ENCODE data around the gene KRT72.

Gene KRT72

GRCh38 chr12:52558781-52559445 lies 42.4 kb downstream of the KRT72 start:
- TF ChIP-seq SPI1 (IDR thresholded peaks at IDR 0.05; ENCODE audit: low read depth, low read length) (no peak), POLR2AphosphoS5 (IDR thresholded peaks at IDR 0.05; ENCODE audit: low read depth, low read length) (no peak), TAF1 (IDR thresholded peaks at IDR 0.05; ENCODE audit: low read depth, low read length) (no peak), PAX5 (IDR thresholded peaks at IDR 0.05; ENCODE audit: insufficient read depth, low read length, severe bottlenecking) (no peak), POLR2A (IDR thresholded peaks at IDR 0.05; ENCODE audit: low read depth, low read length) (no peak), POU2F2 (IDR thresholded peaks at IDR 0.05; ENCODE audit: low read depth, low read length) (no peak)
- FAIRE-seq (no peak), DNase-seq (ENCODE audit: insufficient read length, low spot score) (no peak)

DNA sequence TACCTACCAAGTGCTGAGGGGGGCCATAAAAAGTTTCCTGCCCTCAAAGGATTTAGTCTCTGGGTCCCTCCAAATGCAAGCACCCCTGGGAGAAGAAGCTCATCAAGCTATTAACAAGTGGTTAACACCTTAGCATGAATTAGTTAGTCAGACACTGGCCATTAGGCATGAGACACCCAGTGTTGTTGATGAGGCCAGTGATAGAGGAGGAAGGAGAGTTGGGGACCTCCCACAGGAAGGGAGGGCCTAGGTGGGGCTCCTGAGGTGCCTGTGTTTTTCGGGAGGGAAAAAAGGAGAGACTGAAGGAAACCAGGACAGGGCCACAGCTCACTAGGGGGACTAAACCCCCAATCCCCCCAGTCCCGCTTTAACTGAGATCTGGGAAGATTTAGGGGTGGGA lies 43.8 kb downstream of the KRT72 start:
- no peak for TF ChIP-seq POLR2A (IDR thresholded peaks at IDR 0.05; ENCODE audit: low read depth, low read length)
- no peak for TF ChIP-seq SPI1 (IDR thresholded peaks at IDR 0.05; ENCODE audit: low read depth, low read length)
- no peak for TF ChIP-seq POLR2AphosphoS5 (IDR thresholded peaks at IDR 0.05; ENCODE audit: low read depth, low read length)
- TF ChIP-seq TAF1 (IDR thresholded peaks at IDR 0.05; ENCODE audit: low read depth, low read length), result no peak
- TF ChIP-seq POU2F2 (IDR thresholded peaks at IDR 0.05; ENCODE audit: low read depth, low read length), result no peak
- TF ChIP-seq PAX5 (IDR thresholded peaks at IDR 0.05; ENCODE audit: insufficient read depth, low read length, severe bottlenecking), result no peak
- DNase-seq (ENCODE audit: insufficient read length, low spot score), result no peak
- no peak for FAIRE-seq

- TF ChIP-seq SPI1 (IDR thresholded peaks at IDR 0.05; ENCODE audit: low read depth, low read length) (no peak), PAX5 (IDR thresholded peaks at IDR 0.05; ENCODE audit: insufficient read depth, low read length, severe bottlenecking) (no peak), POLR2AphosphoS5 (IDR thresholded peaks at IDR 0.05; ENCODE audit: low read depth, low read length) (no peak), TAF1 (IDR thresholded peaks at IDR 0.05; ENCODE audit: low read depth, low read length) (no peak), POU2F2 (IDR thresholded peaks at IDR 0.05; ENCODE audit: low read depth, low read length) (no peak), POLR2A (IDR thresholded peaks at IDR 0.05; ENCODE audit: low read depth, low read length) (no peak)
- no peak for FAIRE-seq
- no peak for DNase-seq (ENCODE audit: insufficient read length, low spot score)
Observed at GRCh38 chr12:52555577-52555976, 45.7 kb downstream of the KRT72 start.

GRCh38 chr12:52552681-52553195 lies 48.5 kb downstream of the KRT72 start, which contains the start of gene KRT71:
Gene KRT71, minus strand, starts transcription at chr12:52553145. Its CDS starts 68 bp downstream, at chr12:52553077.
- no peak for DNase-seq (ENCODE audit: insufficient read length, low spot score)
- FAIRE-seq, result no peak
- no peak for TF ChIP-seq POLR2AphosphoS5 (IDR thresholded peaks at IDR 0.05; ENCODE audit: low read depth, low read length)
- no peak for TF ChIP-seq POU2F2 (IDR thresholded peaks at IDR 0.05; ENCODE audit: low read depth, low read length)
- no peak for TF ChIP-seq SPI1 (IDR thresholded peaks at IDR 0.05; ENCODE audit: low read depth, low read length)
- no peak for TF ChIP-seq POLR2A (IDR thresholded peaks at IDR 0.05; ENCODE audit: low read depth, low read length)
- TF ChIP-seq PAX5 (IDR thresholded peaks at IDR 0.05; ENCODE audit: insufficient read depth, low read length, severe bottlenecking), result no peak
- no peak for TF ChIP-seq TAF1 (IDR thresholded peaks at IDR 0.05; ENCODE audit: low read depth, low read length)

DNA sequence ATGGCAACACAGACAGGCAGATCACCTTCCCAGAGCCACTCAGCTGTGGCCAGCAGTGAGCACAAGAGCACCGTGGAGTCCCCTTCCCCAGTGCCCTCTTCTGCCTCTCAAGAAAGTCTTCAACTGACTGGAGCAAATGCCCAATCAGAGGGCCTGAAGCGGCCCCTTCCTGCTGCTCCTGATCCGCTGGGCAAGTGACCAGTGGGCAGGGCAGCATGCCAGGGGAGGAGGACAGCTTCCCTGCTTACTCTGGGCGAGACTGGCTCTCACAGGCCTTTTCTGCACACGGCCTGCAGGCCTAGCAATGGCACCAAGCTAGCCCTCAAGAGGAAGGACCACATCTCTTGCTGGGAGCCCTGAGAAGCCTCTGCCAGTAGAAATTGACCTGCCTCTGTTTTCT lies 49.2 kb downstream of the KRT72 start:
- DNase-seq (ENCODE audit: insufficient read length, low spot score) (no peak), FAIRE-seq (no peak)
- TF ChIP-seq POU2F2 (IDR thresholded peaks at IDR 0.05; ENCODE audit: low read depth, low read length) (no peak), POLR2AphosphoS5 (IDR thresholded peaks at IDR 0.05; ENCODE audit: low read depth, low read length) (no peak), SPI1 (IDR thresholded peaks at IDR 0.05; ENCODE audit: low read depth, low read length) (no peak)

GRCh38 chr12:52551216-52551865 lies 49.9 kb downstream of the KRT72 start:
- no peak for TF ChIP-seq POLR2A (IDR thresholded peaks at IDR 0.05; ENCODE audit: low read depth, low read length)
- no peak for TF ChIP-seq PAX5 (IDR thresholded peaks at IDR 0.05; ENCODE audit: insufficient read depth, low read length, severe bottlenecking)
- no peak for FAIRE-seq
- no peak for DNase-seq (ENCODE audit: insufficient read length, low spot score)

- no peak for DNase-seq (ENCODE audit: insufficient read length, low spot score)
- TF ChIP-seq PAX5 (IDR thresholded peaks at IDR 0.05; ENCODE audit: insufficient read depth, low read length, severe bottlenecking) (no peak), POLR2A (IDR thresholded peaks at IDR 0.05; ENCODE audit: low read depth, low read length) (no peak), SPI1 (IDR thresholded peaks at IDR 0.05; ENCODE audit: low read depth, low read length) (no peak), POU2F2 (IDR thresholded peaks at IDR 0.05; ENCODE audit: low read depth, low read length) (no peak), POLR2AphosphoS5 (IDR thresholded peaks at IDR 0.05; ENCODE audit: low read depth, low read length) (no peak), TAF1 (IDR thresholded peaks at IDR 0.05; ENCODE audit: low read depth, low read length) (no peak)
- FAIRE-seq, result no peak
Observed at GRCh38 chr12:52546126-52546525, 55.1 kb downstream of the KRT72 start.

DNA sequence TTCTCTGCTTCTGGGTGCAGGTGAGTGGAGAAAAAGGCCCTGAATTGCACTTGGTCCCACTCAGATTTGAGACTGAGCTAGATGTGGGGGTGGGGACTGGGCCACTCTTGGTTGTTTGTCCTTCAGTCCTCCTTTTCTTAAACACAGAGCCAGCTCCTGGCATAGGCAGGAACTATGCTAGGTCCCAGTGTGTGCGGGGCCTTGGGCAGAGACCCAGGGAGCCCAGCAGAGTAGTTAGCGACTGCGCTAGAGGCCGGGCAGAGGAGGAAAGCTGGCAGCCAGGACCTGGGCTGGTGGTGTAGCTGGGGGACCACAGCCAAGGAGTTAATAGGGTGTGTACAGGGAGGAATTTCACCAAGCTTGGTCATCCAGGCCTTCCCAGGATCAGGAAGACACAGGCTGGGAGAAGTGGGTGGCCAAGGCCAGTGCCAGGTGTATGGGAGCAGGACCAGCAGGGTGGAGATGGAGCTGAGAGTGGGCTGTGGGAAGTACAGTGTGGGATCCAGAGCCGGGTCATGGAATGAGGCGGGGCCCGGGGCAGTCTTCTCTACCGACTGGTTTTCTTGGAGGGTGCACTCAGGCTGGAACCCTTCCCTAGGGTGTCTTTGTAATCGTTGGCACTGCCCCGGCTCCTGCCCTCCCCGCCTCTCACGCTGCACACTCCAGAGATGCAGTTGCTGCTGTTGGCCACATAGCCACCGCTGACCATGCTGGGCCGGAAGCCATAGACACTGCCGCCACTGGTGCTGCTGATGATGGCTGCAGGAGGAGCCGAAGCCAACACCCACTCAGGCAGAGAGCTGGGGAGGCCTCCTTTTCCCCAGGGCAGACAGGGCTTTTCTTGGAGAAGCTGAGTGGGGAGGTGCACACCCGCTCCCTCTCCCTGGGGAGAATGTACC lies 57.0 kb downstream of the KRT72 start:
- DNase-seq (ENCODE audit: insufficient read length, low spot score), result no peak
- FAIRE-seq, result no peak

GRCh38 chr12:52542785-52543318 lies 58.4 kb downstream of the KRT72 start:
- no peak for DNase-seq (ENCODE audit: insufficient read length, low spot score)
- FAIRE-seq, result no peak
- no peak for TF ChIP-seq SPI1 (IDR thresholded peaks at IDR 0.05; ENCODE audit: low read depth, low read length)
- no peak for TF ChIP-seq POLR2A (IDR thresholded peaks at IDR 0.05; ENCODE audit: low read depth, low read length)
- TF ChIP-seq TAF1 (IDR thresholded peaks at IDR 0.05; ENCODE audit: low read depth, low read length), result no peak
- TF ChIP-seq POLR2AphosphoS5 (IDR thresholded peaks at IDR 0.05; ENCODE audit: low read depth, low read length), result no peak
- TF ChIP-seq PAX5 (IDR thresholded peaks at IDR 0.05; ENCODE audit: insufficient read depth, low read length, severe bottlenecking), result no peak
- TF ChIP-seq POU2F2 (IDR thresholded peaks at IDR 0.05; ENCODE audit: low read depth, low read length), result no peak

More for the DNA sequence above, 57.0 kb downstream of the KRT72 start:
- TF ChIP-seq SPI1 (IDR thresholded peaks at IDR 0.05; ENCODE audit: low read depth, low read length) (no peak), PAX5 (IDR thresholded peaks at IDR 0.05; ENCODE audit: insufficient read depth, low read length, severe bottlenecking) (no peak), POLR2AphosphoS5 (IDR thresholded peaks at IDR 0.05; ENCODE audit: low read depth, low read length) (no peak), POLR2A (IDR thresholded peaks at IDR 0.05; ENCODE audit: low read depth, low read length) (no peak), POU2F2 (IDR thresholded peaks at IDR 0.05; ENCODE audit: low read depth, low read length) (no peak), TAF1 (IDR thresholded peaks at IDR 0.05; ENCODE audit: low read depth, low read length) (no peak)

Data from GM12891 (cell line).